ENCODE measurements around the gene TRA2B. TPM values are rescaled to one million over a fixed set of nuclear protein-coding genes. Genes with fewer than 3 reads are reported as not detected.

Gene TRA2B
- total and polyA plus RNA-seq, 2 donors (not counting 3 experiments of a cell fraction or from before 2014, with no cell fraction given) = 173 to 199 TPM

DNA sequence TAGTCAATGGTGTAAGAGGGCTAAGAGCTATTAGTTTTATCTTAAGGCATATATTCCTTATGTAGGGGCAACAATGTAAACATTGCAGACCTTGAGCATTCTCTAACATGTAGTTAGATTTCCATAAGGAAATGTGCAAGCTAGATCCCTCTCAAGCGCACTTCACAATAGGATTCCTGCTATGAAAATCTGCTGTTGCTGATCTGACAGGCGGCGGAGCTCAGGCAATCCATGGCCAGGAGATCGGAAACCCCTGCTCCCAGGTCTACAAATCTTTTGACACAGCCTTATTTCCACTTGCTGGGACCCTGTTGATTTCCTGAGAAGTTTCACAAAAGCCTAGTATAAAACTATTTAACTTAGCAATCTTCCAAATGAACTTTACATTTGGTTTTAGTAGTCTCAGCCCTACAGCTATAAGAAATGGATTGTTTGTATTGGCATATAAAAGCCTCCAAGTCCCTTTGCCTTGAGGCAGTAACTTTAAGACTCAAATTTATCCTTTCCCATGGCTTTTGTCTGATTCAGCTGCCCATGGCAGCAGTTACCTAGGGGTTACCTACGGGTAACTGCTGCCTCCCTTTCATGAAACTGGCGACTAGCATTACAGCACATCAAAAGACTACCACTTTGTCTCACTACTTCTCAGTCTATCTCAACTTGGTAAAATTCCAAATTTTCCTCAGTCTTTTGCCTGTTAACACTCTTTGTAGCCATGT is 22.7 kb downstream of the TRA2B start:
- POLR2A ChIA-PET = no interaction called here

More for the DNA sequence above, 22.7 kb downstream of the TRA2B start:
- Histone ChIP-seq H2AFZ (ENCODE audit: low read depth, low read length) (no peak overlapping the region), H3K4me2 (ENCODE audit: insufficient read depth, low read length) (no peak overlapping the region), H4K20me1 (replicated peaks; ENCODE audit: control insufficient read depth, extremely low read depth, insufficient read depth, low read length) (peaks cover 18% of the 10 kb centered on the region), H3K4me3 (replicated peaks in 1 of 3; ENCODE audit: insufficient read depth in 1 of 3, low read depth in 1 of 3, low read length in 3 of 3) (no peak overlapping the region), H3K9me3 (replicated peaks; ENCODE audit: control insufficient read depth, insufficient read depth, low read length) (no peaks in the 10 kb centered on the region), H3K79me2 (ENCODE audit: control insufficient read depth, insufficient read depth, low read length) (peaks cover 18% of the 10 kb centered on the region), H3K9ac (replicated peaks; ENCODE audit: extremely low read depth, insufficient read depth, low read length) (no peak overlapping the region), H3K9me1 (replicated peaks; ENCODE audit: control insufficient read depth, extremely low read depth, insufficient read depth, low read length) (no peaks in the 10 kb centered on the region), H3K4me1 (ENCODE audit: control insufficient read depth, extremely low read depth, insufficient read depth, low read length) (no peaks in the 10 kb centered on the region), H3K27ac (ENCODE audit: insufficient read depth, low read depth, low read length) (no peak overlapping the region), H3K27me3 (ENCODE audit: control insufficient read depth in 2 of 2, insufficient read depth in 2 of 2, low read length in 2 of 2) (no peaks in the 10 kb centered on the region), H3K36me3 (ENCODE audit: control insufficient read depth in 2 of 2, extremely low read depth in 1 of 2, insufficient read depth in 2 of 2, low read length in 2 of 2) (peaks cover 9 to 58% of the 10 kb centered on the region in 2 experiments)
- DNase-seq (ENCODE audit: low read depth, low spot score) (no peak), FAIRE-seq (no peak)
- no TSS peak for BruUV-seq (replicated peaks)
- TF ChIP-seq, protein P1, sequence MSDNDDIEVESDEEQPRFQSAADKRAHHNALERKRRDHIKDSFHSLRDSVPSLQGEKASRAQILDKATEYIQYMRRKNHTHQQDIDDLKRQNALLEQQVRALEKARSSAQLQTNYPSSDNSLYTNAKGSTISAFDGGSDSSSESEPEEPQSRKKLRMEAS (IDR thresholded peaks at IDR 0.05; ENCODE audit: insufficient read depth, insufficient read length) = no peak
- TF ChIP-seq, protein P2, sequence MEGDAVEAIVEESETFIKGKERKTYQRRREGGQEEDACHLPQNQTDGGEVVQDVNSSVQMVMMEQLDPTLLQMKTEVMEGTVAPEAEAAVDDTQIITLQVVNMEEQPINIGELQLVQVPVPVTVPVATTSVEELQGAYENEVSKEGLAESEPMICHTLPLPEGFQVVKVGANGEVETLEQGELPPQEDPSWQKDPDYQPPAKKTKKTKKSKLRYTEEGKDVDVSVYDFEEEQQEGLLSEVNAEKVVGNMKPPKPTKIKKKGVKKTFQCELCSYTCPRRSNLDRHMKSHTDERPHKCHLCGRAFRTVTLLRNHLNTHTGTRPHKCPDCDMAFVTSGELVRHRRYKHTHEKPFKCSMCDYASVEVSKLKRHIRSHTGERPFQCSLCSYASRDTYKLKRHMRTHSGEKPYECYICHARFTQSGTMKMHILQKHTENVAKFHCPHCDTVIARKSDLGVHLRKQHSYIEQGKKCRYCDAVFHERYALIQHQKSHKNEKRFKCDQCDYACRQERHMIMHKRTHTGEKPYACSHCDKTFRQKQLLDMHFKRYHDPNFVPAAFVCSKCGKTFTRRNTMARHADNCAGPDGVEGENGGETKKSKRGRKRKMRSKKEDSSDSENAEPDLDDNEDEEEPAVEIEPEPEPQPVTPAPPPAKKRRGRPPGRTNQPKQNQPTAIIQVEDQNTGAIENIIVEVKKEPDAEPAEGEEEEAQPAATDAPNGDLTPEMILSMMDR (IDR thresholded peaks at IDR 0.05; ENCODE audit: extremely low read depth in 1 of 2, insufficient read depth in 1 of 2, low read depth in 1 of 2, low read length in 2 of 2) = no peak
- CTCF ChIA-PET = interaction anchor here (1.2 to 9.0 kb wide), 3 partner anchors 9 to 255 kb away, joined by 3 to 78 read pairs (median 7); no protein-coding TSS in a partner anchor
- intact Hi-C loops (cut with micrococcal nuclease) (no loop called here), dilution Hi-C loops (cut with MboI; ENCODE audit: extremely low pct_ligation_motif_present, low sequenced_read_pairs) (no loop called here)

Measured in endothelial cell of umbilical vein (primary cell).